Stimulated activated CD8-positive, alpha-beta memory T cell treated with anti-CD3 and anti-CD28 coated beads, Interleukin-4, amount 100 ng/mL, for 48 hours (primary cell): ENCODE measurements around the gene FHL3.
A peak's percentile ranks its signal among the peaks of the same experiment; 100 is the strongest.

Experiments used
- DNase-seq: peaks from one replicate; pipeline ENCODE4 v3.0.0-alpha.2; 2020

FHL3 gene, protein sequence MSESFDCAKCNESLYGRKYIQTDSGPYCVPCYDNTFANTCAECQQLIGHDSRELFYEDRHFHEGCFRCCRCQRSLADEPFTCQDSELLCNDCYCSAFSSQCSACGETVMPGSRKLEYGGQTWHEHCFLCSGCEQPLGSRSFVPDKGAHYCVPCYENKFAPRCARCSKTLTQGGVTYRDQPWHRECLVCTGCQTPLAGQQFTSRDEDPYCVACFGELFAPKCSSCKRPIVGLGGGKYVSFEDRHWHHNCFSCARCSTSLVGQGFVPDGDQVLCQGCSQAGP

DNA sequence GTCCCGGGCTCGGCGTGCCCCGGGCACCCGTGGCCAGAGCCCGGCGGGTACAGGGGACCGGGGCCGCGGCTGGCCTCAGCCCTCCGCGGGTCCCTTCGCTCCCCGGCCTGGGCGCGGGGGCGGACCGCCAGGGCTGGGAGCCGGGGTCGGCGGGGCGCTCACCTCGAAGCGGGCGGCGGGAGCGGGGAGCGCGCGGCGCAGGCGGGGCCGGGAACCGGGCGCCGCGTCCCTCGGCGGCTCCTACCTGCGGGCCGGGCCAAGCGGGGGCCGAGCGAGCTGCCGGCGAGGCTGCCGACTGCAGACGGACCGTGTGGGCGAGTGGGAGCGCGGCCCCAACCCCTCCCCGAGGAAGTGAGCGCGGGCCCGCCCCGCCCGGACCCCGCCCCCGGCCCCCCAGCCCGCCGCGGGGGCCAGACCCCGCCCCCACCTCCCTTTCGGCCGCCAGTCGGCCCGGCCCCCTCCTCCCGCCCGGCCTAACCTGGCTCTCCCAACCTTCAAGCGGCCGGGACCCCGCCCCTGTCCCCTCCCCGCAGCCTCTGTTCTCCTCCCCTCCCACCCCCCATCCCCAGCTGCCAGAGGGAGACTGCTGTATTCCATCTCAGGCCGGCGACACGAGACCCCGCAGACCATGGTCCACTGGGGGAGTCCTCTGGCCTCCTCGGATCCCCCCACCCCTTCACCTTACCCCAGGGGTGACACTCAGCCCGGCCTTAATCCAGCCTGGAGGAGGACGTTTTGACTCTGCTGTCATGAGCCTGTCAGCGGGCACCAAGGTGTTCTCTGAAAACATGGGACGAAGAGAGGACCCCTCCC lies at the start of gene FHL3:
Gene FHL3 (minus strand): TSS at position 320 of the 813 bp plus-strand sequence. CDS start 6,102 bp downstream, outside the sequence.
- peak; percentile 68 for DNase-seq

GRCh38 chr1:38053416-38054091 lies 48.2 kb upstream of the FHL3 start:
- DNase-seq, result no peak

GRCh38 chr1:38052750-38053415 lies 47.6 kb upstream of the FHL3 start:
- no peak for DNase-seq

DNA sequence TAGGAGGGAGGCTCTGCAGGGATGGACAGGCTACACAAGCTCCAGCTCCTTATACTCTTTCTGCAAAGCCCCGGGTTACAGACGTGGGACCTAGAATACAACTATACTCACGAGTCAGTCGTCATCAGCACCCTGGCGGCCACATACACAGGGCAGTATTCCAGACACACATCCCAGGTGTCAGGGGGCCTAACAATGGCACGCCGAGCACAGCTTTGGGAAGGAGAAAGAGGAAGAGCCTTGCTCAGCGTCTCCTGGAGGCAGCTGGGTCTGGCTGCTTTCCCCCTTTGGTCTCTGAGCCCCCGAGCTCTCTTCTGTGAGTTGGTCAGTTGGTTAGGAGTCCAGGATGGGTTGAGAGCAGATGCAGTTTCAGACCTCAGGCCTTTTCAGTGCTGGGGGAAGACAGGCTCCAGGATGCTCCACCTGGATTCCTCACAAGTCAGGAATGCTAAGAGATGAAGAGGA lies 45.8 kb upstream of the FHL3 start:
- no peak for DNase-seq

- DNase-seq, result no peak
These were observed 45.2 kb upstream of the FHL3 start for GRCh38 chr1:38050397-38051078.

DNA sequence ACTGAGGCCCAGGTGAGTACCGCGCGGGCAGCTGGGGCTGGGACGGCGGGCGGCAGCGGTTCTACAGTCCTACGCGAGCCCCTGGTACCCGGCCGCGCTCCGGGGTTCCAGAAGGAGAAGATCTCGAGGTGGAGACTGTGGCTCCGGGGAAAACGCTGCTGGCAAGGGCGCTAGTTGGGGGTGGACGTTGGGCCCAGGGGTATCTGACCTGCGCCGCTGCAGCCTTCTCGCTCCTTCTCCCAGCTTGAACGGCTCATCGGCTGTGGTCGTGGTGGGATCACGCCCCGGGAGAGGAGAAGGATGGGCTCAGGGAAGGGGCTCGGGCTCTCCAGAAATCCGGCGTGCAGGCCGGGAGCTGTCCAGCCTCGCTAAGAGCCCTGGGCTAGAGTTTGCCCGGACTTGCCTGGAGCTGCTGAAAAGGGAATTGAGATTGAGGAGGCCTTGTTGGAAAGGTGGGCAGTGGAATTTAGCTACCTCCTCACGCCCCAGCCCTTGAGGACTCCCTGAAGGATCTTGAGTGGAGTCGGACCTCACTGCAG lies 42.4 kb upstream of the FHL3 start:
- no peak for DNase-seq

DNA sequence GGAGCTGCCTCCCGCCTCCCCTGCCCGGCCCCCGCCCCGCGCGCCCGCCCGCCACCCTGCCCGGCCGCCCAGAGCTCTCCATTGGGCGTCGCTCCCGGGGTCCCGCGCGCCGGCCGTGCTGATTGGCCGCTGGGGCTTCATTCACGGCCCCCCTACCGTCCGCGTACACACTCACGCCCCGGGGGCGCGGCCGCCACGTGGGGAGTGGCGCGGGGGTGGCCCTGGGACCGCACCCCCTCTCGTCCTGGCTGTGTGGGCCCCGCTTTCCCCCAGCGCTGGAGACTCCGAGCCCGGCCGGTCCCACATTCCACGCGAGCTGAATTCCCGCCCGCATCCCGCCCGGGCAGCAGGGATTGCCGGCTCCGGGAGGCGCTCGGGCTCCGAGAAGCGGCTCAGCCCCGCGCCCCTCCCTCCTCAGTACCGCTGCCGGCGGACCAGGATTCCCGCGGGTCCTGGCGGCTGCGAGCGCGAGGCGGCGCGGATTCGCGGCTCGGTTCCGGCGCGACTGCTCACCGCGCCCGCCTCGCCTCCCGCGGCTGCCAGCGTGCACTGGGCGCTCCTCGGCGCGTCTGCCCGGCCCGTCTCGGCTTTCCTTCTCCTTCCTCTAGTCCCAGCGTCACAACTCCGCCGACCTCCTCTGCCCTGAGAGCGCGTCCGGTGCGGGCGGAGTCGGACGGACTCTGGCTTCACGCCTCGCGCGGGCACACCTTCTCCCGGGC lies 41.7 kb upstream of the FHL3 start:
- DNase-seq, result peak; percentile 84

GRCh38 chr1:38046333-38046883 lies 41.1 kb upstream of the FHL3 start, which contains the start of gene POU3F1:
TSS of gene POU3F1 (minus strand) at chr1:38046793. CDS start at chr1:38046743, 50 bp downstream.
- no peak for DNase-seq

DNA sequence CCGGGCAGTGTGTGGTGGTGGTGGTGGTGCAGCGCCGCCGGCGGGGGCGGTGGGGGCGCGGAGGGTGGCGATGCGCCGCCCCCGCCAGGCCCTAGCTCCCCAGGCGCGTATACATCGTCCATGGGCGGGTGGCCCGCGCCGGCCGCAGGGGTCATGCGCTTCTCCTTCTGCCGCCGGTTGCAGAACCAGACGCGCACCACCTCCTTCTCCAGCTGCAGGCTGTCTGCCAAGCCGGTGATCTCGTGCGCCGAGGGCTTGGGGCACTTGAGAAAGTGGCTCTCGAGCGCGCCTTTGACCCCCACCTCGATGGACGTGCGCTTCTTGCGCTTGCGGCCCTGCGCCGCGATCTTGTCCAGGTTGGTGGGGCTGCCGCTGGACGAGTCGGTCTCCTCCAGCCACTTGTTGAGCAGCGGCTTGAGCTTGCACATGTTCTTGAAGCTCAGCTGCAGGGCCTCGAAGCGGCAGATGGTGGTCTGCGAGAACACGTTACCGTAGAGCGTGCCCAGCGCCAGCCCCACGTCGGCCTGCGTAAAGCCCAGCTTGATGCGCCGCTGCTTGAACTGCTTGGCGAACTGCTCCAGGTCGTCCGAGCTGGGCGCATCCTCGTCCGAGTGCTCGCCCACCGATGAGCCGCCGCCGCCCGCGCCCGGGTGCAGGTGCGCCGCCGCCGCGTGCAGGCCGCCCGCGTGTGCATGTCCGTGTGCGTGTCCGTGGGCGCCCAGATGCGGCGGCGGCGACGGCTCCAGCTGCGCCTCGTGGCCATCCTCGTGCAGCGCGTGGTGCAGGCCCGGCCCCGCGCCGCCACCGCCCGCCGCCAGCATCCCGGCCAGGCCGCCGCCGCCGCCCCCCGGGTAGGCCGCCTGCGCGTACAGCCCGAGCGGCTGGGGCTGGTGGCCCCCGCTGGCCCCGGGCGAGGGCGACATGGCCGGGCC lies 40.4 kb upstream of the FHL3 start:
- no peak for DNase-seq

DNA sequence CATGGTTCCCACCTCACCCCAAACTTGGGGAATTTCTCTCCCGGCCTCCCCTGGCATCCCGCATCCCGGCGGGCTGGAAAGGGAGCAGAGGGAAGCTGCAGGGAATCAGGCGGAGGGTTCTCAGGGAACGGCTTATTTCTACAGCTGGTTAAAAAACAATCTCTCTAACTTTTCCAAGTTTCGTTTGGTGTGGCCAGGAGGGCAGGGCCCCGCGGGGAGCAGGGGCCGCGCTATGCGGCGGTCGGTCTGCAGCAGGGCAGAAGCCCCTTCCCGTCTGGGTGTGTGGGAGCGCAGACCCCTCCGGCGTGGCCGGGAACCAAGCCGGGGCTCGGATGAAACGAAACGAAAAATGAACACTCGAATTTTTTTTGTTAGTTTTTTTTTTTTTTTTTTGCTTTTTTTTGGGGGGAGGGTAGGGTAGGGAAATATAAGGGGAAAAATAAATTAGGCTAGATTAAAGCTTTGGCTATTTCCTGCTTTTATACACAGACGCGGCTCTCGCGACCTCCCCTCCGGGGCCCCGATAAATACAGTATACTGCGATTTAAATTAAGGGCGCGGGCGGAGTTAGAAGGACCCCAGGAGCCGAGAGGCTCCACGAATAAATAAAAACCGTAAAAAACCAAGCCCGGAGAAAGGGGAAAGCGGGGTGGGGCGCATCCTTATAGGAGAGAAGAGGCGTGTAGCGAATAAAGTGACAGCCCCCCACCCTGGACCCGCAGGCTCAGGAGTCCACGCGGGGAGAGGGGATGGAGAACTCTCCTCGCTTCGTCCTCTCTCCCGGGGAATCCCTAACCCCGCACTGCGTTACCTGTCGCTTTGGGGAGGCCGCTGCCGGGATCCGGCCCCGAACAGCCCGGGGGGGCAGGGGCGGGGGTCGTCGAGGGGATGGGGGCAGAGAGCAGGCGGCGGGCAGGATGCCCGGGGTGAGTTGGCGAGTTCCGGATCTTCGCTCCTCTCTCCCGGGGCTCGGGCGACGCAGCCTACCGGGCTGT lies 39.2 kb upstream of the FHL3 start:
- no peak for DNase-seq

GRCh38 chr1:38043036-38043747 lies 37.9 kb upstream of the FHL3 start:
- no peak for DNase-seq

DNA sequence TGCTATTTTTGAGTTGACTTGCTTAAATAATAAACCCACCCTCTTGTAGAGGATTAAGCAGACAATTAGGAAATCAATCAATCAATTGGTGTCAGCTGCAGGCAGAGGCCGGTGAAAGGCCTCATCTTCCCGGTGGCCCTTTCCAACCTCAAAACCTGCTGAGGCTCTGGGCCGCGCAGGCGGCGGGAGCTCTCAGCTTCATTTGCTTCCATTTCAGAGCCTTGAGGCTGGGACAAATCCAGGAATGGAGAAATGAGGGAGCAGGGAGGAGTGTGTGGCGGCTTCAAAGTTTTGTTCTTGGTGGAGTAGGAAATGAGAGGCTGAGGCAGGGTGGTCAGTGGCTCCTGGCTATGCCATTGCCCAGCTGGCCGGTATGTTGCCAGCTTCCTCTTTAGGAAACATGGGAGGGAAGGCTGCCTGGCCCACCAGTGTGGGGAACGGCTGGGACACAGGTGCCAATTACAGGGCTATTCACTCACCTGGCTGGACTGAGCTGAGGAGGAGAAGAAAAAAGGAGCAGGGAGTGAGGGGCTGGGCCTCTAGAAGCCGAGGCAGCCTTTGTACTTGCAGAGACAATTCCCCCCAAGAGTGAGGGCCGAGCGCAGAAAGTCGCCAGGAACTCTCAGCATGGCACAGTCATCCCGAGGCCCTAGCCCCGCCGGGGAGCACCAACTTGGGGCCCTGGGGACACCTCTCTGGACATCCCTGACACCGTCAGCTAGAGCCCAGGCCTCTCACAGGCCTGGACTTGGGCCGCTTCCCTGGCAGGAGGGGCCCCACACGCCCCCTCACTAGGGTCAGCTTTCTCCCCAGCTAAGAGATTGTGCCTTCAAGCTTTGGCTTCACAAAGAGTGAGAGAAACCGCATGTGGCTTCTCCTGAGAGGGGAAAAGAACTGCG lies 36.9 kb upstream of the FHL3 start:
- DNase-seq, result no peak

GRCh38 chr1:38039331-38040088 lies 34.2 kb upstream of the FHL3 start:
- no peak for DNase-seq

DNA sequence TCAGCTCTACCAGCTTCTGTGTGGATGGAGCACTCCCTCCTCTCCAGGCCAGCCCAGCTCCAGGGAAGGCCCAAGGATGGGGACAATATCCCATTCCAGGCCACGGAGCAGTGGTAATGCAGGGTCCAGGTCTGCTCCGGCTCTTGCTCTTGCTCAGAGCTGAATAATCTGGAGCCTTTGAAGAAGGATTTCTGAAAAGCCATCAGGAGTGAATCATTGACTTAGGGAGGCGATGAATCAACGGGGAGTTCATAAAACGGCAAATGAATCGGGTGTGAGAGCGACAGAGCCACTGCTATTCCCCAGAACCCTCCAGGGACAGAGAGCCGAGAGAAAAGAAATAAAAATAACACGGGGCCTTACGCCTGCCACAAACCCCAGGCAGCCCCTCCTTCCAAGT lies 33.5 kb upstream of the FHL3 start:
- no peak for DNase-seq

DNA sequence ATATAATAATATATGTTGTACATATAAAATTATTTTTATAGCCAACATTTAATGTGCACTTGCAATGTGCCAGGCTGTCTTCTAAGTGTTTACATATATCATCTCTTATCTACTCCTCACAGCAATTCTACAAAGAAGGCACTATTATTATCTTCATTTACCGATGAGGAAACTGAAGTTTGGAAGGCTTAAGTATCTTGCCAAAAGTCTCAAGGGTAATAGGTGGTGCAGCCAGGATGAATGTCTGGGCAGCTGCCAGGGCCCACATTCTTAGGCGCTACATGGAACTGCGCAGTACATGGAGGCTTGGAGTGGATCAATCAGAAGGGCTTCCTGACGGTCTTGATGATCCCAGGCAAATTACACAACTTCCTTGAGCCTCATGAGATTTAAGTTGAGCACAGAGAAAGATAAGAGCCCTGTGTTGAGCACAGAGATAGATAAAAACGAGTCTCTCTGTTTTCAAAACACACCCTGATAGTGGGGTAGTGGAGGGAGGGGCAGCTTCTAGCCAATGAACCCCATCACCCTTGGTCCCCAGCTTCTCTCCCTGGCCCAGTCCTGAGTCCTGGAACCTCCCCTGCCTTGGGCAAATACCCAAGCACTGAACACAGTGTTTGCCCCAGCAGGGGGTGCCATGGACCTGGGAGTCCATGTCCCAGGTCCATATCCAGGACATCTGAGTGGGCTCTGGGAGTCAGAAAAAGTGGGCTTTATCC lies 32.1 kb upstream of the FHL3 start:
- DNase-seq, result no peak
